ENCODE results near the gene PPP2R2B.

The PPP2R2B gene

DNA sequence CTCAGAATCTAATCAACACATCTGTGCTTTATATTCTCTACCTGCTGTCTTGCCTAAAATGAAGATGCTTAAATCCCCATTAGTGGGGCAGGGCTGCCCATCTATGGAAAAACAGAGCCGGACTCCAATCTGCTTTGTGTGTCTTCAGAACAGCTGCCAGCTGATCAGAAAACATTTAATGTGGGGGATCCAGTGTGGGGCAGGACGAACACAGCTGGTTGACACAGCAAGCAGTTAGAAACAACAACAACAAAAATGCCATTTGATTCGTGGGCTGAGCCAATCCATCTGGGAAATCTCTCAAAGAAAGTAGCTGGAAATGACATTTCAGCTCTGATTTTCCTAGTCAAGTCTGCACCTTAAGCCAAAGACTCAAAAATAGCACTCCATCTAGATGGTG lies 99.8 kb downstream of the PPP2R2B start:
- DNase-seq, result peak; percentile 2

DNA sequence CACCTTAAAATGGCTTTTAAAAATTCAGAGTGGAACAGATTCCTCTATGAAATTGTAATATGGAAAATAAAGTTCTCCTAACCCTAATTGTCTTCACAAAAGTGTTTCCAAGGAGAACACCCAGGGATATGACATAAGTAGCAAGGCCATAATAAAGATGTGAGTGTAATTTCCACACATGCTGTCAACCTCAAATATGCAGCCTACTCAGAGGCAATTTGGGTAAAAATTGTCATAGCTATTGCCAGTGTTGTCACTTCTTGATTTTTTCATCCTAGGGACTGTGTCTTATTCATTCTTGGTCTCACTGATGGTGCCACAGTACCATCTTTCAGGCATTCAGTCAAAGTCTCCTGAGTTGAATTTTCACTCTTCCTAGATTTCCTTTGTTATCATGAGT lies 100.3 kb downstream of the PPP2R2B start:
- DNase-seq, result no peak

DNA sequence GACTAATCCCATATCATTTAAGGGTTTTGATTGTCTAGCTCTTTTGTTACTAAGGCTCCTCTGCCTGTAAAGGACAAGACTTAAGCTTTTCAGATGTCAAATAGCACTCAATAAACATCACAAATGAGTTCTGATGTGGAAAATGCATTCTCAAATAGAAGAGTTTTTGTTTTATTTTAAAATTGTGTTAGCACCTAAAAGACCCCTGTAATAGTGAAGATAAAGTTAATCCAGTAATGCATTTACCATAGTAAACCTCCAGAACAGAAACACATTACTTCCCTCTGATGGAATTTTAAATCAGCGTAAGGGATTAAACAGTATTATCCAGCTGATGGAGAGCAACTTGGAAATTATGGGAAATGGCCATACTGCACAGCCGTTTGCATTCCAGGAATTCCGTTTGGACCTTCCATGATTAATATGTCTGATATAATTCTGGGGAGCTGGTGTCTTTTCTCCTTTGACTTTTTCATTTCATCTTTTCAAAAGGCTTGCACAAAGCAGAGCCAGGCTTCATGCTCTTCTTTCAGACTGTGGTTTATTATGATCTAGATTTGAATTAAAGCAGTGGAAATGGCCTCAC lies 105.6 kb downstream of the PPP2R2B start:
- peak; percentile 29 for DNase-seq

DNA sequence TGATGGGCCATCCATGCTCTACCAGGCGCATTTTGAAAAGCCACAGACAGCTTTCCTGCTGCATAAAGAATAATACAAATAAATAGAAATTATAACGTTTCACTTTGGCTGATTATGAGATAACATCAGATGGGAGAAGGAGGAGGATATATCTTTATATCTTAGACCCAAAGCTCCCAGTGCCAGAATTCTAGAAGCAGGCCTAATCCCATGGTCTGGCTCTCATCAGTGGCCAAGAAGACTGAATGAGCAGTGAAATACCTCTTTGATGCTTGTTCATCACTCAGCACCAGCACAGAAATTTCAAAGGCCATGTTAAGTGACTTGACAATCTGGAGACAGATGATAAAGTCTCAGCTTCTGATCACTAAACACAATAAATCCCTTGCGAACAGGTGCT lies 107.6 kb downstream of the PPP2R2B start:
- DNase-seq, result peak; percentile 38

DNA sequence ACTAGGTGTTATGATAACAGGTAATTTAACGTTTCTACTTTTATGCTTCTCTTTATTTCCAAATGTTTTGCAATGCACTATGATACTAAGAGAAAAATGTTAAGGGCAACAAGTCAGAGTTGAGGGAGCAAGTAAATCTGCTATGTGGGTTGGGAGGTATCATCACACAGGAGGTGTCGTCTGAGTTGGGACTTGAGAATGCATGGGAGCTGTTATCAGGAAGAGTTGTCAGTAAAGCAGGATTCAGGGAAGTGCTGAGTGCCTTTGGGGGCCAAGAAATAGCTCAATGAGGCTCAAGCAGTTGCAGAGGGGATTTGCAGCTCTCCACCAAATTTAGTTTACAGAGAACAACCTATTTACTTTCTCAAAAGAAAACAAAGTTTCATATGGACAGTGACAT lies 108.0 kb downstream of the PPP2R2B start:
- no peak for DNase-seq

DNA sequence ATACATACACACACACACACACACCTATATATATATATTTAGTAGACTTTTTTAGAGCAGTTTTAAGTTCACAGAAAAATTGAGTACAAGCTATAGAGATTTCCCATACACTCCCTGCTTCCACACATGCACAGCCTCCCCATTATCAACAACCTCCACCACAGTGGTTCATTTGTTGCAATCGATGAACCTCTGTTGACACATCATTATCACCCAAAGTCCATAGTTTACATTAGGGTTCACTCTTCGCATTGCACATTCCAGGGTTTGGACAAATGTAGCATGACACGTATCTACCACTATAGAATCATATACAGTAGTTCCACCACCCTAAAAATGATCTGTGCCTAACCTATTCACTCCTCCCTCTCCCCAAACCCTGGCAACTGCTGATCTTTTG lies 111.0 kb downstream of the PPP2R2B start:
- no peak for DNase-seq

DNA sequence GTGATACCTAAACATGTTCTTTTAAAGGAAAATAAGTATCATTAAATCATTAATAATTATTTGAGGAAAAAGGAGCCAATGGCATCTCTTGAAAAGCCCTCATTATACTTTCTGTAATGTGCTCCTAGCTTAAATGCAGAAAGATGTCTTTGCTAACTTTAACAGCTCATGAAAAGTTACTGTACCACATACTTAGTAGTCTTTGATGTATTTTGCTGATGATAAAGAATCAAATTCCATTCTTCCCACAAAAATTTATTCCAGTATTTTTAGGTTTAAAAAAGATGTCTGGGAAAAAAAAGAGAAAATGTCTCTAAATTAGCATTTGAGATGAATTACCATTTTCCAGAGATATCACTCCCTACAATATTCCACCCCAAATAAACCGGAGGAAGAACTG lies 112.5 kb downstream of the PPP2R2B start:
- no peak for DNase-seq

DNA sequence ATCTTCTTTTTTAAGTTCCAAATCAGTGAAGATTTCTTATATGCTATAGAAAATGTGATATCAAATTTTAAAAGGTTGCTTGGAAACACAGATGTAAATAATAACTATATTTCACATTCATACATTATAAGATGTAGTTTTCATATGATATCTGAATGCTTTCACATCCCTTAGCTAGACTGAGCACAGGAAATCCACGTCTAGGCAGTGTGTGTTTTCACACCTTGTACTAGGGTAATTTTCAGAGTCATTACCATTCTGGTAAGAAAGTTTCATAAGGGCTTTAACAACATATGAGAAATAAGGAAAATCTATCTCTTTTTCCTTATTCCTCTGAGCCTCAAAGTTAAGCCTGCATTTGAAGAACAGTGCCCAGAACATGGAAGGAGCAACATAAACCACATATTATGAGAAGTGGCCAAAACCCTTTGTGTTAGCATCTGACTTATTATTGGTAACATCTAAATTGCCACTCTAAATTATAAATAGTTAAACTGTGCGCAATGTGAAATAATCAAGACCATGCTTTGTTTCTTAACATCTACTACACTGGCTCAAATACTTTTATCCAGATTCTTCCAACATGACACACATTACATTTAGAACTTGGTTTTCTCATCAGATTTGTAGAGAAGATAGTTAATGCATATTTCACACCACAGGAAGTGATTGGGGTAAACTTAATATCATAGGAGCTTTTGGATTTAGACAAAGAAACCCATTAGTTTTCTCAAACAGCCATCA lies 113.3 kb downstream of the PPP2R2B start:
- no peak for DNase-seq

DNA sequence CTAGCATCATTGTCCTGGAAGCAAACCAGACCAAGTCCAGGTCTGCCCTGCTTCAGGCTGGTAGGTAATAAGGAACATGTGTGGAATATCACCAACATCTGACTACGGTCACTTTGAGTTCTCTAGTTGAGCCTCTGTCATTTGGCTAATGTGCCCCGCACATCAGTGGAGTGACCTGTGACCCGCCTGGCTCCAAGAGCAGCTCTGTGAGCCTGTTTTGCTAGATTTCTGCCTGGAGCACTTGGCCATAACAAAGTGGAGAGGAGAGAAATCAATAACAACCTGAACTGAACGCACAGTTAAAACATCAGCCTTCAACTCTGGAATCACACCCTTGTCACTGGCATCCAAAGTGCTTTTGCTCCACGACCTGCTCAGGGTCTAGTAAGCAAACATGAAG lies 115.7 kb downstream of the PPP2R2B start:
- DNase-seq, result no peak

DNA sequence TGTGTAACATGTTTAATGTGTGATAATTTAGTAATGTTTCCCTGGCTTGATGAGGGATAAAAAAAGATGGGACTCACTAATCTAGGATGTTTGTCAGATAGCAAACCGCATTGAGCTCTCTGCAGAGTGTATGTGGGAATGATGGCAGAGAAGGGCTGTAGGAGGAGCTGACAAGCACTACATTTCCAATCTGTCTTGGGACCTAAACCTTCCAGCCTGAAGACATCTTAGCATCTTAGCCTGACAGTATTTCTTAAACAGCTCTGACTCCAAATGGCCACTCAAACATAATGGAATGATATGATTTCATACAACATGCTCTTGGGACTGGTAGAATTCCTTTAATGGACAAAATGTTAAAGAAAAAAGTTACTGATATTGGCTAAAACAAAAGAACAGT lies 116.7 kb downstream of the PPP2R2B start:
- DNase-seq, result no peak

DNA sequence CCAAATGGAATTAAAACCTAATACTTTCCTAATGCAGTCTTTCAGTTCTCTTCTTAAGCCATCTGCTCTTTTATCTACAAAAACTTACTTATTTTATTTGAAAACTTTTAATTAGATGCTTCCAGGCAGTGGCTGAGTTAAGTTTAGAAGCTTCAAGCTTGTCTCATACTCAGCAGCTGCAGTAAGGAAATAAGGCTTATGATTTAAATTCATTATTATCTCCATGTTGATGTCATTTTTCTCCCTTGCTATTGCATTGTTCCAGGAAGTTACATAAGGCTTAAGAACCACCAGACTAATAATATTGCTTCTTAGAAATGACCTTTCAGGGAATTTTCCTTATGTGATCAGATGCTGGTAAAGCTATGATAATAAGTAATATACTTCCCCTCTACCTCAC lies 119.6 kb downstream of the PPP2R2B start:
- DNase-seq, result no peak

DNA sequence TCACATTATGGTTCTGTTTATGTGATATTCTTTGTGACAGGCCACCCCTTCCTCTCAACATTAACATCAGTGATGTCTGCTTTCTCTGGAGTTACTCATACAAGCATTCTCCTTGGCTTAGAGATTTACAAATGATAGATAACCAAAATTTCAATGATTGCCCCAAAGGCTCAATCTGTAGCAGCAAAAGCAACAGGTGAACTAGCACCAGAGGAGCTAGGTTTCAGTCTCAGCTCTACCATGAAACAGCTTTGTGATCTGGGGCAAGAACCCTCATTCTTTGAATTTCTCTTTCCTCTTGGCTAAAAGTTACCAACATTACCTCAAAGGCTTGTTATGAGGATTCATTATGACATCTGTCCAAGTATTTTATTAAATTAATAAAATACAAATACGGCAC lies 120.5 kb downstream of the PPP2R2B start:
- no peak for DNase-seq

DNA sequence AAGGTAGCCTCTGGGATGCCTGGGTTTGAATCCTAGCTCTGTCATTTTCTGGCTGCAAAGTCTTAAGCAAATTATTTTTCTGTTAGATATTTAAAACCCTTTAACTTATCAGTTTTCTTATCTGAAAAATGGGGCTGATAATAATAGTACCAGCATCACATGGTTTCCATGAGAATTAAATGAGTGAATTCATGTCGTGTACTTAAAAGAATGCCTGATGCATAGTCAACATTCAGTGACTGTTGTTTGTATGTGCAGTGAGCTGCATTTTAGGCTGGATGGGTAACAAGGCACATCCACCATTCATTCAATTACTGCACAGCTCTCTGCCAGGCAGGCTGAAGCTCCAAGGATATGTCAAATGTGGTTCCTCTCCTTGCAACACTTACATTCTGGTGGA lies 122.0 kb downstream of the PPP2R2B start:
- no peak for DNase-seq

DNA sequence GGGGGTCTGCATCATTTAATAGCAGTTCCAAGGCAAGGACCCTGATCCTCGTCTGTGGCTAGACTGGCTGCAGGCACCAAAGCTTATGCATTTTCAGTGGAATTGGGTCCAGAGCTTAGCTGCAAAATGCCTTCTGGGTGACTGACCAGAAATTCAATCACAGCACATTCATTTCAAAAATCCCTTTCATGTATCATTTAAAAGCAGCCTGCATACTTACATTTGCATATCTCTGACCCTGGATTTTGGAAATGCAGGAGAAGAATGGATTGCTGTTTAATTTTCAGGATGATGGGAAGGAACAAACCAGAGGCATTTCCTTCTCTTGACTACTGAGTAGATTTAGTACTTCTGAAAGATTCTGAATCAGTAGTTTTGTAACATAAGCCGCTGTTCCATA lies 122.8 kb downstream of the PPP2R2B start:
- DNase-seq, result no peak

DNA sequence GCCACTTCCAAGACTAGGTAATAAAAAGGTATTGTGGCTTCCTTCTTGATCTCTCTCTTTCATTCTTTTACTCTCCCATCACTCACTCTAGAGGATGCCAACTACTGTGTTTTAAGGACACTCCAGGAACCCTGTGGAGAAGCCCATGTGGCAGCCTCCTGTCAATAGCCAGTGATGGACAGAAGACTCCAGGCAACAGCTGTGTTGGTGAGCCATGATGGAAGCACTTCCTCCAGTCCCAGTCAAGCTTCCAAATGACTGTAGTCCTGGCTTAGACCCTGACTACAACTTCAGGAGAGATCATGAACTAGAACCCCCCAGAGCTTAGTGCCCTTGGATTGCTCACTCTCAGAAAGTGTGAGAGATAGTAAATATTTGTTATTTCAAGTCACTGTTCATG lies 123.9 kb downstream of the PPP2R2B start:
- no peak for DNase-seq

DNA sequence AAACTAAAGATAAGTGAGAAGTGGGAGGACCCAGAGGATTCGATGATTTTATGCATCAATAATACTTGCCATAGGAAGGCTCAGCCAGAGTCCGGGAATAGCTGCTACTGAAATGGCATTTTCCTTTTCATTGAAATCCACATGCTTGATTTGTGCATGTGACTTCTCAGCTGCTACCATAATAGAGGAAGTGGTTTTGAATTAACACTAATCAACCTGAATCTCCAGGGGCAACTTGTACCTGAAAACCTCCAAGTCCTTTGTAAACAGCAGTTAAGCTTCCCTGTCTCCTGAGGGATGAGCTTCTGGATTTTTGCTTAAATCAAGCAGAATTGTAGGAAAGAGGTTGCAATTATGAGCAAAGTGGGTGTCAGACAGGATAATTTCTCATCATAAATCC lies 124.9 kb downstream of the PPP2R2B start:
- no peak for DNase-seq

DNA sequence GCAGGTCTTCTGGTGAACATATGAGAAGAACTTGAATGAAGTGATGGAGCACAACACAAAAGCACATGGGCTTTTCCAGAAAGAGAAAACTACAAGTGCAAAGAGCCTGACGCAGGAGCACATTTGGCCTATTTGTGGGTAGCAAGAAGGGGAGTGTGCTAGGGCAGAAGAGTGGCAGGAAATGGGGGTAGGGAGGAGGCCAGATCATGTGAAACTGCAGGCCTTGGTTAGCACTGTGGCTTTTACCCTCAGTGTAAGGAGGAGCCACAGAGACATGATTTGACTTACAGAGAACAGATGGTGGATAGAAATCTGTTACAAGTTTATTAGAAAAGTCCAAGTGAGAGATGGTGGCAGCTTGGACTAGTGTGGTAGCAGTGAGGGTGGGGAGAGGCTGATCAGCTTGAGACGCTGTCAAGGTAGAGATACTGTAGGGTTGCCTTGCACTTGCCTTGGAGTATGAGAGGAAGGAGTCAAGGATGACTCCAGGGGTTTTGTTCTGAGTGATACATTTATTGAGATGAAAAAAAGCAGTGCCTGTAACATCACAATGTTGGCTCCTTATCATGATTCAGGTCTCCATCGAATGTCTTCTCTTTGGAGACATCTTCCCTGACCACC lies 126.7 kb downstream of the PPP2R2B start:
- peak; percentile 21 for DNase-seq

DNA sequence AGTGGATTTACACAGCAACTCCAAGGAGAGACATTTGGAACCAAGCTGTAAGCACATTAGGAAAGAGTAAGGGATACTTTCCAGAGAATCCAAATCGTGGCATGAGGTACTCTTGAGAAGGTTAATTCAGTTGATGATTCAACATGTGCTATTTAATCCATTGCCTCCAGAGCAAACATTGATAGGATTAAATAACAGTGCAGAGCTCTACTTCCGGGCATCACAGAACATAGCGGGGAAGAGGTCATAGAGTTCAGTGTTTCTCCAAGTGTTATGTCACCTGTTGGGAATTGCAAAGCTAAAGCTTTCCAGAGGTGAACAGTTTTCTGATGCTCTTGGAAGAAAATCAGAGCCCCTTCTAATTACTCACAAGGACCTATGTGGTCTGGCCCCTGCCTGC lies 127.5 kb downstream of the PPP2R2B start:
- DNase-seq, result peak; percentile 74

DNA sequence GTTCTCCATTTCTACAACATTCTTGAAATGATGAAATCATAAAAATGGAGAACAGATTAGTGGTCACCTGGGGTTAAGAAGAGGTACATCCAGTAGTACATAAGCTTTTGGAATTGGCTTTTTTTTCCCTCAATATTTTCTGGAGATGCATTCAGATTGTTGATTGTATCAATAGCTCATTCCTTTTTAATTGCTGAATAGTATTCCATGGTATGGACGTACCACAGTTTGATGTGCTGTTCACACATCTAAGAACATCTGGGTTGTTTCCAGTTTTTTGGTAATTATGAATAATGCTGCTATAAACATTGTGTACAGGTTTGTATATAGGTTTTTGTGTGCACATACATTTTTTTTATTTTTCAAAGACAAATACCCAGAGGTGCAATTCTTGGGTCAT lies 130.0 kb downstream of the PPP2R2B start:
- no peak for DNase-seq

DNA sequence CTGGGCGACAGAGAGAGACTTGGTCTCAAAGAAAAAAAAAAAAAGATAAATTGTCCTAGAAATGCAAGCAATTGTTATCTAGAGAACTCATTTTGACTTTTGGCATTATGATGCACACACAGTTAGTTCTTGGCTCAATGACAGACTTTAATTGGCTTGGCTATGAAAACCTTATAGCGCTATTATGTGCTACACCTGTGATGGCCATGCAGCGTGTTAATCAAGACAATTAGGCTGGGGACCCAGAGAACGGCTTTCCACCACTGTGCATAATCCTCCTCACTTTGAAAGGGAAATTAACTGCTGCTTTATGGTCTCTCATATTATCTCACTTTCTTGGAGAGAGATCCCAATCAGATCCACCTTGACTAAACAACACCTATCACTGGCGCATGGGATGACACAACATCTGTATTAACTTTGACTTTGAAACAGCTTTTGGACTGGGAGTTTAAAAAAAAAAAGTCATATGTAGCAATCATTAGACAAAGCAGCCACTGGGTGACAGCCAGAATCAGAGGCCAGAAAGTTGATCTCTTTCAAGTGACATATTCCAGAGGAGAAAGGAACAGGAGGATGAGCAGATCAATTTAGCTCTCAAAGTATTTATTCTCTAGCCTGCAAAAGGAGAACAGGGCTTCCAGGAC lies 132.5 kb downstream of the PPP2R2B start:
- peak; percentile 57 for DNase-seq

DNA sequence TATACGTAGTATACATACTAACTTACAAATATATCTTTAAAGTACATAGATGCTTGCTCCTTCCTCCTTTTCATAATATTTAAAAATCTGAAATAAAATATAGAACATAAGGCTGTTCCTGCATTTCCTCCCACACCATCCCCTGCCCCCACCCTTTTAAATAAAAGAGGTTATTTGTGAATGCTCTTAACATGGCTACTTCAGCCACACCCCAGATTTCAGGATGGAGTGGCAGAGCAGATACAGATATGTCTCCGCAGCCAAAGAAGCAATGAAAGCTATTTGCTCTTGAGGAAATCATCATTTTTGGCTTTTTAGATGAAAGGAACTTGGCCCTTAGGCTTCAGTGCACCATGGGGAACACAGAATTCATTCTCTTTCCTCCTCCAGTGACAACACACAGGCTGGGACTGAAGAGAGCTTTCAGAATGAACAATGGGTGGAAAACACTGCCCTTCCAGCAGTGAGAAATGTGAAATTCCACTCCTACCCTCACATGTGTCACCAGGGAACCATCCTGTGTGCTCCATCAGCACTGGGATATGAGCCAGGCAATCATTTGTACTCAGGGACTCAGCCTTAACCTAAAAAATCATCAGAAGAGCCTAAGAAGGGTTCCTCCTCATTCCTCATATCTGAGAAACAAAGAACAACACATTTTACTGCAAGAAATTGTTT lies 134.3 kb downstream of the PPP2R2B start:
- no peak for DNase-seq

DNA sequence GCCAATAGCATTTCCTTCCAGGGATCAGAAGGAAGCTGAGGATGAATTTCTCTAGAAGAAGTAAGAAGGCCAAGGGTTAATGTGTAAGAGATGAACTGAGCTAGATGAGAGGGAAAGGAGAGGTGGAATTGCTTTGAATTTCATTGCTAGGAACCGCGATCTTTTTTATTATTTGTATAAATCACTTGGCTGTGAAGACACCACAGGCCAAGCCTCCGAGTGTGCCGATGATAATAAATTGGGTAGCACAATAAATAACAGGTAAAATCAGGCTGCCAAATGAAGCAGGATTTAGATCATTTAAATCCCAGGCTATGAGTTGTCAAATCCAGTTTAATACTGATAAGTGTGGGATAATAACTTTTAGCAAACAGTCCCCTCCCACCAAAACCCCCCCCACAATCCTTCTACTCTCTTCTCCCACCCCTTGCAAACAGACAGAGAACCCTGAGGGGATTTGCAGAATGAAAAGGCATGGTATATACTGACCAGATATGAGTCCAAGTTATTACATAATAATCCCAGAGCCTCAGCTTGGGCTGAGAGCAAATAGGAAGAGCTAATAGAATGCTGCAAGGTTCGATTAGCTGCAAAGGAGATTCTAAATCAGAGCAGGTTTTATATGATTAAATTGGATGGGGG lies 143.5 kb downstream of the PPP2R2B start:
- peak; percentile 36 for DNase-seq

DNA sequence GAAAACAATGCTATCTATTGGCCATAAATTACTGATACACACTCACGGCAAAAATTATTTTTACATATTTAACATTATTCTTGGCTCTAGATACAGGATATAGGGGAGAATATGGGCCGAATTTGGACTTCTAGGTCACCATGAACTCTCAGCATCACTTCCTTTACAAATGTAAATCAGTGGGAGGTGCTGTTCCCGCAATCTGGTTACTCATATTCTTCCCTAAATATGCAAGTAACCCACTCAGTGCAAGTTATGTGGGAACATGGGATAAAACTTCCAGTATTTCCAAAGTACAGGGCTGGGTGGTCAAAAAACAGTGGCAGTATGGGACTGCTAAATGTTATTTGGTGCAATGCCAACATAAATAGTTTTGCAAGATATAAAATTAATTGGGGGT lies 145.6 kb downstream of the PPP2R2B start:
- no peak for DNase-seq

All from NCI-H82 (cell line).